Testis (tissue), 2 donors: ENCODE results near the gene RBM20.

Experiments used
- CTCF ChIP-seq, 3 experiments: fragments of 450-650 bp in 2 of 3; fragments of 200-600 bp in 1 of 3; sonication (generic) in 1 of 3; IDR thresholded peaks; one replicate each; pipeline ENCODE4 v1.5.1; 2016 to 2019; ENCODE audit warnings: antibody characterized with exemption in 3 of 3, mild to moderate bottlenecking in 2 of 3, moderate library complexity in 1 of 3
- POLR2A ChIP-seq: fragments of 450-650 bp; IDR thresholded peaks from one replicate; pipeline ENCODE4 v1.6.1; 2017; ENCODE audit warnings: antibody characterized with exemption, mild to moderate bottlenecking, moderate library complexity

GRCh38 chr10:110848106-110848505, 204.0 kb downstream of the RBM20 start:
- TF ChIP-seq CTCF (IDR thresholded peaks at IDR 0.05) = no peak
- TF ChIP-seq POLR2A = no peak
